Measurements from ENCODE around the gene TPST1.

GRCh38 chr7:66306243-66306642 is 101.1 kb downstream of the TPST1 start:
- TF ChIP-seq SUZ12 (IDR thresholded peaks at IDR 0.05; ENCODE audit: extremely low read depth, insufficient read depth, insufficient read length) (no peak), ZNF274 (IDR thresholded peaks at IDR 0.05; ENCODE audit: low read depth, low read length) (no peak)
